ENCODE data around the gene CALHM5. TPM values are rescaled to one million over a fixed set of nuclear protein-coding genes. Genes with fewer than 3 reads are reported as not detected.
"Not testable (repeated sequence)": the region's sequence is repeated elsewhere in the genome, so short reads cannot be mapped to it uniquely, and the experiment has no call there.

The CALHM5 gene
- total RNA-seq = 0.17 and 0.40 TPM in 2 replicates

- peak; percentile 83 for DNase-seq (ENCODE audit: low read depth)
Observed at GRCh38 chr6:116511424-116512110, at the start of gene CALHM5. Gene CALHM5 (plus strand): TSS chr6:116511639. CDS start chr6:116511697, 58 bp downstream.

GRCh38 chr6:116461932-116462885, 49.2 kb upstream of the CALHM5 start:
- DNase-seq (ENCODE audit: low read depth) = no peak

- no peak for DNase-seq (ENCODE audit: low read depth)
Observed at GRCh38 chr6:116463301-116463700, 48.1 kb upstream of the CALHM5 start.

GRCh38 chr6:116465246-116465645, 46.2 kb upstream of the CALHM5 start:
- no peak for DNase-seq (ENCODE audit: low read depth)

- DNase-seq (ENCODE audit: low read depth) = no peak
Observed at GRCh38 chr6:116467096-116467495, 44.3 kb upstream of the CALHM5 start.

GRCh38 chr6:116467514-116467913, 43.9 kb upstream of the CALHM5 start:
- DNase-seq (ENCODE audit: low read depth) = no peak

GRCh38 chr6:116468293-116468692, 43.1 kb upstream of the CALHM5 start:
- no peak for DNase-seq (ENCODE audit: low read depth)

- DNase-seq (ENCODE audit: low read depth) = no peak
Observed at GRCh38 chr6:116471531-116471930, 39.9 kb upstream of the CALHM5 start.

GRCh38 chr6:116472706-116473105, 38.7 kb upstream of the CALHM5 start:
- DNase-seq (ENCODE audit: low read depth) = no peak

- no peak for DNase-seq (ENCODE audit: low read depth)
Observed at GRCh38 chr6:116475141-116475540, 36.3 kb upstream of the CALHM5 start.

- peak; percentile 69 for DNase-seq (ENCODE audit: low read depth)
Observed at GRCh38 chr6:116476002-116476678, 35.3 kb upstream of the CALHM5 start.

GRCh38 chr6:116482780-116483179, 28.7 kb upstream of the CALHM5 start:
- no peak for DNase-seq (ENCODE audit: low read depth)

- DNase-seq (ENCODE audit: low read depth) = no peak
Observed at GRCh38 chr6:116483616-116484015, 27.8 kb upstream of the CALHM5 start.

GRCh38 chr6:116485559-116486184, 25.8 kb upstream of the CALHM5 start:
- no peak for DNase-seq (ENCODE audit: low read depth)

GRCh38 chr6:116491610-116492330, 19.7 kb upstream of the CALHM5 start:
- no peak for DNase-seq (ENCODE audit: low read depth)

- DNase-seq (ENCODE audit: low read depth) = no peak
Observed at GRCh38 chr6:116492331-116493067, 18.9 kb upstream of the CALHM5 start.

GRCh38 chr6:116495161-116495560, 16.3 kb upstream of the CALHM5 start:
- not testable (repeated sequence) for DNase-seq (ENCODE audit: low read depth)

- DNase-seq (ENCODE audit: low read depth) = no peak
Observed at GRCh38 chr6:116497113-116497676, 14.2 kb upstream of the CALHM5 start.

- peak; percentile 41 for DNase-seq (ENCODE audit: low read depth)
Observed at GRCh38 chr6:116500969-116501433, 10.4 kb upstream of the CALHM5 start.

GRCh38 chr6:116507324-116507723, 4.1 kb upstream of the CALHM5 start:
- DNase-seq (ENCODE audit: low read depth) = no peak
